ENCODE data around the gene THSD7B. TPM values are rescaled to one million over a fixed set of nuclear protein-coding genes. Genes with fewer than 3 reads are reported as not detected.
A peak's percentile ranks its signal among the peaks of the same experiment; 100 is the strongest.
"Not testable (repeated sequence)": the region's sequence is repeated elsewhere in the genome, so short reads cannot be mapped to it uniquely, and the experiment has no call there.

The THSD7B gene
- total RNA-seq, 1 donor from 2014 or later, result not detected

DNA sequence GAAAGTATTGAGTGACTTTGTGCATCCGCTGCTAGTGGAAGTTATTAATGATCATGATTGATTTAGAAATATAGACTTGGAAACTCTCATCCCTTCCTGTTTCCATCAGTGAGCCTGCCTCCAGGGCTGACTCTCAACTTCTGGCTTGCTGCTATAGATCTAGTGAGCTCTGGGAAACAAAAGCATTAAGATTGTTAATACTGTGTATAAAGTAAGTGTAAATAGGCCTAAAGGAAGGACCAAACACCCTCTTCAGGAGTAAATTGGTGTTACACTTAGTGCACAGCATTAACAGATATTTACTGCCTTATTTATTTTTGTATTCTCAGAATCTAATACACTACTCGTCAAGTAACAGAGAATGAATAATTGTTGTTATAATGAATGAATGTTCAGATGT lies 285.6 kb downstream of the THSD7B start:
- Histone ChIP-seq H3K27me3 (ENCODE audit: control insufficient read depth, insufficient read depth, low read length) (no peaks in the 10 kb centered on the region), H3K4me3 (ENCODE audit: low read depth, low read length) (no peak overlapping the region), H3K36me3 (ENCODE audit: control insufficient read depth, insufficient read depth, low read length) (no peaks in the 10 kb centered on the region)
- DNase-seq (ENCODE audit: low read depth) (peak; percentile 31), FAIRE-seq (no peak)
- TF ChIP-seq, protein P1, sequence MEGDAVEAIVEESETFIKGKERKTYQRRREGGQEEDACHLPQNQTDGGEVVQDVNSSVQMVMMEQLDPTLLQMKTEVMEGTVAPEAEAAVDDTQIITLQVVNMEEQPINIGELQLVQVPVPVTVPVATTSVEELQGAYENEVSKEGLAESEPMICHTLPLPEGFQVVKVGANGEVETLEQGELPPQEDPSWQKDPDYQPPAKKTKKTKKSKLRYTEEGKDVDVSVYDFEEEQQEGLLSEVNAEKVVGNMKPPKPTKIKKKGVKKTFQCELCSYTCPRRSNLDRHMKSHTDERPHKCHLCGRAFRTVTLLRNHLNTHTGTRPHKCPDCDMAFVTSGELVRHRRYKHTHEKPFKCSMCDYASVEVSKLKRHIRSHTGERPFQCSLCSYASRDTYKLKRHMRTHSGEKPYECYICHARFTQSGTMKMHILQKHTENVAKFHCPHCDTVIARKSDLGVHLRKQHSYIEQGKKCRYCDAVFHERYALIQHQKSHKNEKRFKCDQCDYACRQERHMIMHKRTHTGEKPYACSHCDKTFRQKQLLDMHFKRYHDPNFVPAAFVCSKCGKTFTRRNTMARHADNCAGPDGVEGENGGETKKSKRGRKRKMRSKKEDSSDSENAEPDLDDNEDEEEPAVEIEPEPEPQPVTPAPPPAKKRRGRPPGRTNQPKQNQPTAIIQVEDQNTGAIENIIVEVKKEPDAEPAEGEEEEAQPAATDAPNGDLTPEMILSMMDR (IDR thresholded peaks at IDR 0.05; ENCODE audit: insufficient read depth, low read length, severe bottlenecking), result no peak

- TF ChIP-seq, protein P1 (IDR thresholded peaks at IDR 0.05; ENCODE audit: insufficient read depth, low read length, severe bottlenecking), result no peak
- DNase-seq (ENCODE audit: low read depth) (no peak), FAIRE-seq (no peak)
- H3K36me3 ChIP-seq (ENCODE audit: control insufficient read depth, insufficient read depth, low read length), result no peaks in the 10 kb centered on the region
- no peak overlapping the region for H3K4me3 ChIP-seq (ENCODE audit: low read depth, low read length)
- H3K27me3 ChIP-seq (ENCODE audit: control insufficient read depth, insufficient read depth, low read length), result no peaks in the 10 kb centered on the region
Observed at GRCh38 chr2:137051778-137052398, 286.5 kb downstream of the THSD7B start.

- TF ChIP-seq, protein P1 (IDR thresholded peaks at IDR 0.05; ENCODE audit: insufficient read depth, low read length, severe bottlenecking), result no peak
- H3K27me3 ChIP-seq (ENCODE audit: control insufficient read depth, insufficient read depth, low read length), result no peaks in the 10 kb centered on the region
- no peaks in the 10 kb centered on the region for H3K36me3 ChIP-seq (ENCODE audit: control insufficient read depth, insufficient read depth, low read length)
- no peak for FAIRE-seq
- no peak overlapping the region for H3K4me3 ChIP-seq (ENCODE audit: low read depth, low read length)
- no peak for DNase-seq (ENCODE audit: low read depth)
Observed at GRCh38 chr2:137056704-137057103, 291.4 kb downstream of the THSD7B start.

DNA sequence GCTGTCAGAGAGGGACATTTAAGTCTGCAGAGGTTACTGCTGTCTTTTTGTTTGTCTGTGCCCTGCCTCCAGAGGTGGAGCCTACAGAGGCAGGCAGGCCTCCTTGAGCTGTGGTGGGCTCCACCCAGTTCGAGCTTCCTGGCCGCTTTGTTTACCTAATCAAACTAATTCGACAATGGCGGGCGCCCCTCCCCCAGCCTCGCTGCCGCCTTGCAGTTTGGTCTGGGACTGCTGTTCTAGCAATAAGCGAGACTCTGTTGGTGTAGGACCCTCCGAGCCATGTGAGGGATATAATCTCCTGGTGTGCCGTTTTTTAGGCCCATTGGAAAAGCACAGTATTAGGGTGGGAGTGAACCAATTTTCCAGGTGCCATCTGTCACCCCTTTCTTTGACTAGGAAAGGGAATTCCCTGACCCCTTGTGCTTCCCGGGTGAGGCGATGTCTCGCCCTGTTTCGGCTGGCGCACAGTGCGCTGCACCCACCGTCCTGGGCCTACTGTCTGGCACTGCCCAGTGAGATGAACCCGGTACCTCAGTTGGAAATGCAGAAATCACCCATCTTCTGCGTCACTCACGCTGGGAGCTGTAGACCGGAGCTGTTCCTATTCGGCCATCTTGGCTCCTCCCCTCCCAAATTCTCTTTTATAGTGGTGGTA lies 310.9 kb downstream of the THSD7B start:
- not testable (repeated sequence) for H3K27me3 ChIP-seq (ENCODE audit: control insufficient read depth, insufficient read depth, low read length); FAIRE-seq; DNase-seq (ENCODE audit: low read depth)

GRCh38 chr2:137091704-137092103 lies 326.4 kb downstream of the THSD7B start:
- H3K4me3 ChIP-seq (ENCODE audit: low read depth, low read length), result no peak overlapping the region
- TF ChIP-seq, protein P1 (IDR thresholded peaks at IDR 0.05; ENCODE audit: insufficient read depth, low read length, severe bottlenecking), result no peak
- DNase-seq (ENCODE audit: low read depth) (no peak), FAIRE-seq (no peak)
- H3K36me3 ChIP-seq (ENCODE audit: control insufficient read depth, insufficient read depth, low read length), result no peaks in the 10 kb centered on the region
- H3K27me3 ChIP-seq (ENCODE audit: control insufficient read depth, insufficient read depth, low read length), result no peaks in the 10 kb centered on the region

More for the DNA sequence above, 310.9 kb downstream of the THSD7B start:
- H3K36me3 ChIP-seq (ENCODE audit: control insufficient read depth, insufficient read depth, low read length); H3K4me3 ChIP-seq (ENCODE audit: low read depth, low read length): not testable (repeated sequence)

DNA sequence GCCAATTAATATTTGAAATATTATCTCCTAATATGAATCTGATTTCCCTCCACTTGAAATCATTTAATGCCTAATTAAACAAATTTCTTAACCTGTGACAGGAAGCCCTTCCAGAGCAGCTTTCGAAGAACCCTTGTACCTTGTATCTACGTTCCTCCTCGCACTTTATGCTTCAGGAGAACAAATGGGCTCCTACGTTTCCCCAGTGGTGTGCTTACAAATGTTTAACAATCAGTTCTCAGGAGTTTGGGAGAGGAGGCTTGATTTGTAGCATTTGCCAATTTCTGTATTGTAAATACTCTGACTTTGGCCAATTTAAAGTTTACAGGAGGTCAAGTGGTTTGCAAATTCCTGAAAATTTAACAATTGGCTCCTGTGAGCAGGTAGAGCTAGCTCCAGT lies 327.8 kb downstream of the THSD7B start:
- FAIRE-seq (no peak), DNase-seq (ENCODE audit: low read depth) (no peak)
- H3K4me3 ChIP-seq (ENCODE audit: low read depth, low read length), result no peak overlapping the region
- H3K36me3 ChIP-seq (ENCODE audit: control insufficient read depth, insufficient read depth, low read length), result no peaks in the 10 kb centered on the region
- TF ChIP-seq, protein P1 (IDR thresholded peaks at IDR 0.05; ENCODE audit: insufficient read depth, low read length, severe bottlenecking), result no peak
- H3K27me3 ChIP-seq (ENCODE audit: control insufficient read depth, insufficient read depth, low read length), result no peaks in the 10 kb centered on the region

All from bronchial epithelial cell (primary cell).